Measurements from ENCODE around the gene GLIS2.
"Not testable (repeated sequence)": the region's sequence is repeated elsewhere in the genome, so short reads cannot be mapped to it uniquely, and the experiment has no call there.

GLIS2 gene

GRCh38 chr16:4321286-4322120 is 5.6 kb downstream of the GLIS2 start:
- no peak for DNase-seq

- DNase-seq, result no peak
Measured at GRCh38 chr16:4322121-4323052, 6.5 kb downstream of the GLIS2 start.

- DNase-seq, result no peak
Measured at GRCh38 chr16:4323071-4323844, 7.4 kb downstream of the GLIS2 start.

GRCh38 chr16:4323845-4324488 is 8.1 kb downstream of the GLIS2 start:
- no peak for DNase-seq

- no peak for DNase-seq
Measured at GRCh38 chr16:4324492-4325252, 8.8 kb downstream of the GLIS2 start.

- DNase-seq, result no peak
Measured at GRCh38 chr16:4325253-4325758, 9.4 kb downstream of the GLIS2 start.

DNA sequence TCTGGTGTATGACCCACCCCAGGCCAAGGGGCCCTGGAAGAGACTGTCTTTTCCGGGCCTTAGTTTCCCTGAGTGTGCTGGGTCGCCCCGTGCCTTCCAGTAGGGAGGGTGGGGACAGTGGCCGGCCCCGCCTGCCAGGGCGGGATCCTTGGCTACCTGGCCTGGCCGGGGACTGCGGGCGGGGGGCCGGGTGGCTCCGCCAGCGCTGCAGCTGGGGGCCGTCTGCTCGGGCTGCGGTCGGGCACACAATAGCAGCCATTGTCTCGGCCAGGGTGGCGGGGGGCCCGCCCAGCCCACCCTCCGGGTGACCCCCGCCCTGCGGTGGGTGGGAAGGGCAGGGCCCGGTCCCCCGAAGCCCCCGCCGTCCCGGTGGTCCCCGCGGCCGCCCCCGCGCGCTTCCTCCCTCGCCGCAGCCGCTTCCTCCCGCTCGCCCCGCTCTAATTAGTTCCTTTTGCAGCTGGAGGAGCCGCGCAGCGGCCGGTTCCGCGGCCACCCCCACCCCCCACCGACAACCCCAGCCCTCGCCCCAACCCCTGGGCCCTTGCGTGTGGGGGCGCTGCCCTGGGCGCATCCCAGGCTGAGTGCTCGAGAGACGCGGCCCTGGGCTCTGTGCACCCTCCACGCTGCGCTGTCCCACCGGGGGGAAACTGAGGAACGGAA is 11.6 kb downstream of the GLIS2 start:
- no peak for DNase-seq

GRCh38 chr16:4328046-4328781 is 12.3 kb downstream of the GLIS2 start:
- peak; percentile 59 to 61 for DNase-seq

GRCh38 chr16:4328782-4329775 is 13.2 kb downstream of the GLIS2 start:
- DNase-seq, result no peak

- peak; percentile 67 to 71 for DNase-seq
Measured at GRCh38 chr16:4330277-4330874, 14.5 kb downstream of the GLIS2 start.

DNA sequence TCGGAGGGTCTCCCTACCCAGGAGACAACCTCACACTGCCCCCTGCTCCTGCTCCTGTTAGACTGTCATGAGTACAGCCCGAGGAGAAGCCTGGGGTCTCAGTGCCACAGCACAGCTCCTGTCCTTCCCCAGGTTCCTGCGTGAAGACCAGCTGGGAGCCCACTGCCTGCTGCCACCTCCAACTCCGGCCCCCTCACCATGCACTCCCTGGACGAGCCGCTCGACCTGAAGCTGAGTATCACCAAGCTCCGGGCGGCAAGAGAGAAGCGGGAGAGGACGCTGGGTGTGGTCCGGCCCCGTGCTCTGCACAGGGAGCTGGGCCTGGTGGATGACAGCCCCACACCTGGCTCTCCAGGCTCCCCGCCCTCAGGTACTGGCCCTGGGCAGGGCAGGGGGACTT is 16.2 kb downstream of the GLIS2 start:
- DNase-seq, result no peak

GRCh38 chr16:4332623-4333307 is 16.9 kb downstream of the GLIS2 start:
- no peak for DNase-seq

- DNase-seq, result no peak
Measured at GRCh38 chr16:4333308-4333638, 17.4 kb downstream of the GLIS2 start.

DNA sequence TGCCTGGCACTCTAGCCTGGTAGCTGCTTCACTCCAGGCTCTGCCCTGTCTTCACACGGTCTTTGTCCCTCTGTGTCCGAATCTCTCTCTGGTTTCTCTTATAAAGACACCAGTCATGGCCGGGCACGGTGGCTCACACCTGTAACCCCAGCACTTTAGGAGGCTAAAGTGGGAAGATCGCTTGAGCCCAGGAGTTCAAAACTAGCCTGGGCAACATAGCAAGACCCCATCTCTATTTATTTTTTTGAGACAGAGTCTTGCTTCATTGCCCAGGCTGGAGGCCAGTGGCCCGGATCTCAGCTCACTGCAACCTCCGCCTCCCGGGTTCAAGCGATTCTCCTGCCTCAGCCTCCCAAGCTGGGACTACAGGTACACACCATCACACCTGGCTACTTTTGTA is 17.8 kb downstream of the GLIS2 start:
- DNase-seq, result not testable (repeated sequence)

GRCh38 chr16:4334724-4335495 is 19.0 kb downstream of the GLIS2 start:
- DNase-seq, result no peak

DNA sequence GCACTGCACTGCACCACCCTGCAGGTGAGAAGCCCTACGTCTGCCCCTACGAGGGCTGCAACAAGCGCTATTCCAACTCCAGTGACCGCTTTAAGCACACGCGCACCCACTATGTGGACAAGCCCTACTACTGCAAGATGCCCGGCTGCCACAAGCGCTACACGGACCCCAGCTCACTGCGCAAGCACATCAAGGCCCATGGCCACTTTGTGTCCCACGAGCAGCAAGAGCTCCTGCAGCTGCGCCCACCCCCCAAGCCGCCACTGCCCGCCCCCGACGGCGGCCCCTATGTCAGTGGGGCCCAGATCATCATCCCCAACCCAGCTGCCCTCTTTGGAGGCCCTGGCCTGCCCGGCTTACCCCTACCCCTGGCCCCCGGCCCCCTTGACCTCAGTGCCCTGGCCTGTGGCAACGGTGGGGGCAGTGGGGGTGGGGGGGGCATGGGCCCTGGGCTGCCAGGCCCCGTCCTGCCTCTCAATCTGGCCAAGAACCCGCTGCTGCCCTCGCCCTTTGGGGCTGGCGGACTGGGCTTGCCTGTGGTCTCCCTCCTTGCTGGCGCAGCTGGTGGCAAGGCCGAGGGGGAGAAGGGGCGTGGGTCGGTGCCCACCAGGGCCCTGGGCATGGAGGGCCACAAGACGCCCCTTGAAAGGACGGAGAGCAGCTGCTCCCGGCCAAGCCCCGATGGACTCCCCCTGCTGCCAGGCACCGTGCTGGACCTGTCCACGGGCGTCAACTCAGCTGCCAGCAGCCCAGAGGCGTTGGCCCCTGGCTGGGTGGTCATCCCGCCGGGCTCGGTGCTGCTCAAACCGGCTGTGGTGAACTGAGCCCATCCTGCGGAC is 21.1 kb downstream of the GLIS2 start:
- DNase-seq, result no peak

All from activated CD4-positive, alpha-beta T cell treated with anti-CD3 and anti-CD28 coated beads for 4 hours (primary cell).